Gastrocnemius medialis (tissue), 4 donors: ENCODE measurements around the gene ACAA2.

Experiments used
- POLR2A ChIP-seq, 2 donors: fragments of 450-650 bp; IDR thresholded peaks; one replicate each; pipeline ENCODE4 v1.6.1; 2017; ENCODE audit warnings: antibody characterized with exemption in 2 of 2, mild to moderate bottlenecking in 2 of 2, moderate library complexity in 2 of 2
- TF ChIP-seq, protein P1 (sequence below), 5 experiments: fragments of 450-650 bp in 3 of 5; fragments of 200-600 bp in 2 of 5; sonication (generic) in 2 of 5; IDR thresholded peaks in 4 of 5; conservative IDR thresholded peaks in 1 of 5; 1 replicate in 4 of 5; 2 replicates in 1 of 5; pipeline ENCODE4 v1.5.1; 2016 to 2019; ENCODE audit warnings: antibody characterized with exemption in 5 of 5, mild to moderate bottlenecking in 3 of 5, moderate library complexity in 3 of 5

DNA sequence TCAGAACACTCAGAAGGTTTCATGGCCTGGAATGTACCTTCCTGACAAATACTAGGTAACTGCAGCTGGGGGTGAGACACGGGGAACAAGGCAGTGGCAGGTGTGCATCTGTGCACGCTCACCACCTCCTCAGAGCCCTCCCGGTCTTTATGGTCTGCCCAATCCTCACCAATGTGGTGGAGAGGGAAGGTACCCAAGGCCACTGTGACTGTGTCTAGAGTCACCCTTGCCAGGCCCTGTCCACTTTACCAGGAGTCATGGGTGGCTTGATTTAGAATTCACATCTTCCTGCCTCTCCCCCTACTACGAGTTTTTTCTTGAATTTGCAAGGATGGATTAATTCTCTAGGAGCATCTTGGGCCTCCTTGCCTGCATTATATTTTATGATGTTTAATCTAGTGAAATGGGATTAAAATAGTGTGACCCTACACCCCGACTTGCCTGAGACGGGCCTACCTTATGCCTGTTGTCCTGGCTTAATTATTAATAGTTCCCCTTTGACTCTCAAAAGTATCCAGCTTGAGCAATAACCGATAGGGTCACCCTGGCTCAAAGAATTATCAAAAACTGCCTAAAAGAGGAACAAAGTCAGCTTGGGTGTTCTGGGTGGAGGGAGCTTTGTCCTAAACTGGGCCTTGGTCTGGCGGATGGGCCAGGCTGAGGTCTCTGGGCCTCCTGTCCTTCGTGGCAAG is 56.5 kb downstream of the ACAA2 start:
- no peak for TF ChIP-seq POLR2A (IDR thresholded peaks at IDR 0.05)
- TF ChIP-seq, protein P1, sequence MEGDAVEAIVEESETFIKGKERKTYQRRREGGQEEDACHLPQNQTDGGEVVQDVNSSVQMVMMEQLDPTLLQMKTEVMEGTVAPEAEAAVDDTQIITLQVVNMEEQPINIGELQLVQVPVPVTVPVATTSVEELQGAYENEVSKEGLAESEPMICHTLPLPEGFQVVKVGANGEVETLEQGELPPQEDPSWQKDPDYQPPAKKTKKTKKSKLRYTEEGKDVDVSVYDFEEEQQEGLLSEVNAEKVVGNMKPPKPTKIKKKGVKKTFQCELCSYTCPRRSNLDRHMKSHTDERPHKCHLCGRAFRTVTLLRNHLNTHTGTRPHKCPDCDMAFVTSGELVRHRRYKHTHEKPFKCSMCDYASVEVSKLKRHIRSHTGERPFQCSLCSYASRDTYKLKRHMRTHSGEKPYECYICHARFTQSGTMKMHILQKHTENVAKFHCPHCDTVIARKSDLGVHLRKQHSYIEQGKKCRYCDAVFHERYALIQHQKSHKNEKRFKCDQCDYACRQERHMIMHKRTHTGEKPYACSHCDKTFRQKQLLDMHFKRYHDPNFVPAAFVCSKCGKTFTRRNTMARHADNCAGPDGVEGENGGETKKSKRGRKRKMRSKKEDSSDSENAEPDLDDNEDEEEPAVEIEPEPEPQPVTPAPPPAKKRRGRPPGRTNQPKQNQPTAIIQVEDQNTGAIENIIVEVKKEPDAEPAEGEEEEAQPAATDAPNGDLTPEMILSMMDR (IDR thresholded peaks at IDR 0.05 in 4 of 5, conservative IDR thresholded peaks at IDR 0.05 in 1 of 5) = no peak
